Measurements from ENCODE around the gene EPN1. TPM values are rescaled to one million over a fixed set of nuclear protein-coding genes. Genes with fewer than 3 reads are reported as not detected.

EPN1 gene
- total and polyA plus RNA-seq, 2 of the 8 experiments (the other 6 are each of a cell fraction or from before 2014, with no cell fraction given): 49.6 to 200 TPM

DNA sequence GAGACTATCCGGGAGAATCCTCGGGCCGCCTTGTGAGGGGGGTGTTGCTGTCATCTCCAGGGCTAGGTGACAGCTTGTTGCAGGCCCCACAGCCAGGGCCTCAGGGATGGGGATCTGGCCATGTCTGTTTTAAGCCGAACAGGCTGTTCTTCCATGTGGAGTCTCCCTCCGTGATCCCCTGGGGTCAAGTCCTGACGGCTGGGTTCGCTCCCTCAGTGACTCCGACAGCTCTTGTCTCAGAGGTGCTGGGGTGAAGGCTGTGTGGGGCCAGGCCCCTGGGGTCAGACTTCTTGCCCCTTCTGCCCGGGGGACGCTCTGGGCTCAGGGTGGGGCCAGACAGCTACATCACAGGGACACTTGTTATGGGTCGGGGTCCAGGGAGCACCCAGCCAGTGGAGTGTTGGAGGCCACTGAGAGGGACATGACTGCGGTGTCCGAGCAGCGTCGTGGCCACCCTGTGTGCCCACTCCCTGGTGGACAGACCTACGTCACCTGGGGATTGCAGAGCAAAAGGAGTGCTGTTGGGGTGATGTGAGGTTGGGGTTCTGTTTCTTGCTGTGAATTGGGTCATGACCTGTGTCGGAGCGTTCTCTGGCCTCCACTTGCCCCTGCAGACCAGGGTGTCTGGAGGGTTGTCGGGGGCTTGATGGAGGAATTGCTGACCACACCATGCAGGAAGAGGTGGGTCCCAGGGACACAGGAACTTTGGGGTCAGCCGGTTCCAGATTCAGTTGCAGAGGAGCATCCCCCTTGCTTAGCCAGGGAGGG is 21.5 kb downstream of the EPN1 start (continued):
- TF ChIP-seq POLR2AphosphoS5 (IDR thresholded peaks at IDR 0.05; ENCODE audit: low read depth, low read length): no peak
- TF ChIP-seq SIRT6 (IDR thresholded peaks at IDR 0.05; ENCODE audit: low read length): no peak
- TF ChIP-seq EZH2 (IDR thresholded peaks at IDR 0.05; ENCODE audit: low read depth, low read length, severe bottlenecking): no peak

Data from H1 (cell line).